HepG2 (cell line): ENCODE measurements around the gene RCC2. TPM values are rescaled to one million over a fixed set of nuclear protein-coding genes. Genes with fewer than 3 reads are reported as not detected.
A peak's percentile ranks its signal among the peaks of the same experiment; 100 is the strongest.

Source experiments
- ATAC-seq: fragments of 200-7000 bp; cut with Tn5 transposase; 3 replicates; pipeline ENCODE4 v1.9.1; 2020; ENCODE audit warnings: mild to moderate bottlenecking, moderate library complexity
- BruUV-seq: library from RNA; stranded (reverse); fragments of 400-500 nt; replicated peaks from 2 replicates; lab custom pipeline; 2021; lab: Mats Ljungman, UMichigan
- CTCF ChIA-PET: fragments of 300-600 bp; formaldehyde crosslinking; extraction: SDS; loops from one replicate; lab custom pipeline; 2021; ENCODE audit warnings: low total read pairs, inconsistent platforms, low intra/inter-chr PET ratio; lab: Yijun Ruan, JAX
- POLR2A ChIA-PET: fragments of 350-600 bp; sonication (Branson Sonifier 250); formaldehyde crosslinking; loops from one replicate; lab custom pipeline; 2020; ENCODE audit warnings: antibody characterized with exemption, inconsistent platforms; lab: Yijun Ruan, JAX
- DNase-seq: peaks from one replicate; pipeline ENCODE4 v3.0.0-alpha.2; 2015; ENCODE audit warnings: low spot score
- FAIRE-seq: peaks from 3 replicates; lab custom pipeline; 2011; peaks lifted over from hg19 to GRCh38; lab: Jason Lieb, UNC
- H2AFZ ChIP-seq: one replicate; pipeline ENCODE4 v1.6.1; 2011; ENCODE audit warnings: low read length, inconsistent platforms
- H3K27ac ChIP-seq: fragments of 300-600 bp; 3 replicates; pipeline ENCODE4 v1.8.0; 2011; ENCODE audit warnings: mixed run types, mild to moderate bottlenecking, mixed read lengths, low read length, inconsistent platforms; ENCODE audit not compliant: insufficient read depth; ENCODE audit errors: extremely low read length
- H3K27me3 ChIP-seq, 2 experiments: fragments of 200-600 bp in 1 of 2; 2 replicates in 1 of 2; 3 replicates in 1 of 2; pipeline versions ENCODE4 v1.6.0 to v1.8.0; 2011; ENCODE audit warnings: low read length in 2 of 2, mild to moderate bottlenecking in 2 of 2, moderate library complexity in 2 of 2, inconsistent platforms in 1 of 2; ENCODE audit not compliant: insufficient read depth in 2 of 2, control insufficient read depth in 1 of 2
- H3K36me3 ChIP-seq, 2 experiments: fragments of 200-600 bp in 1 of 2; replicated peaks in 1 of 2; 2 replicates in 1 of 2; 3 replicates in 1 of 2; pipeline versions ENCODE4 v1.5.1 to v1.8.0; 2011; ENCODE audit warnings: low read length in 2 of 2, inconsistent platforms in 1 of 2; ENCODE audit not compliant: insufficient read depth in 2 of 2, control insufficient read depth in 1 of 2
- H3K4me1 ChIP-seq: 2 replicates; pipeline ENCODE4 v1.5.1; 2012; ENCODE audit warnings: low read length, inconsistent platforms; ENCODE audit not compliant: insufficient read depth
- H3K4me2 ChIP-seq: 2 replicates; pipeline ENCODE4 v1.6.0; 2011; ENCODE audit warnings: low read depth, low read length, inconsistent platforms
- H3K4me3 ChIP-seq, 3 experiments: fragments of 200-600 bp in 1 of 3; sonication (generic), shearing (Covaris generic) in 1 of 3; replicated peaks in 1 of 3; 2 replicates each; pipeline ENCODE4 v1.5.1; 2011 to 2016; ENCODE audit warnings: low read length in 3 of 3, inconsistent platforms in 2 of 3, low read depth in 2 of 3, mild to moderate bottlenecking in 2 of 3, control low read depth in 1 of 3, mixed read lengths in 1 of 3; ENCODE audit not compliant: insufficient read depth in 1 of 3
- H3K79me2 ChIP-seq: one replicate; pipeline ENCODE4 v1.6.1; 2011; ENCODE audit warnings: low read length, inconsistent platforms; ENCODE audit not compliant: insufficient read depth
- H3K9ac ChIP-seq: 2 replicates; pipeline ENCODE4 v1.6.0; 2011; ENCODE audit warnings: mild to moderate bottlenecking, low read depth, low read length, inconsistent platforms; ENCODE audit not compliant: insufficient read depth
- H3K9me3 ChIP-seq: 2 replicates; pipeline ENCODE4 v1.5.1; 2012; ENCODE audit warnings: mild to moderate bottlenecking, low read length
- H4K20me1 ChIP-seq: 2 replicates; pipeline ENCODE4 v1.6.0; 2011; ENCODE audit warnings: inconsistent platforms, mild to moderate bottlenecking, low read length, moderate library complexity; ENCODE audit not compliant: insufficient read depth
- ATRX ChIP-seq: sonication (generic); formaldehyde crosslinking; IDR thresholded peaks from 2 replicates; pipeline ENCODE4 v1.4.0; 2020; ENCODE audit warnings: missing genetic modification reagents, borderline replicate concordance
- HOXD1 ChIP-seq: sonication (generic); formaldehyde crosslinking; IDR thresholded peaks from 2 replicates; pipeline ENCODE4 v1.5.0; 2020; ENCODE audit warnings: missing genetic modification reagents
- MAF1 ChIP-seq: sonication (generic); formaldehyde crosslinking; IDR thresholded peaks from 2 replicates; pipeline ENCODE4 v1.5.0; 2020; ENCODE audit warnings: missing genetic modification reagents, borderline replicate concordance
- MIER3 ChIP-seq: IDR thresholded peaks from 2 replicates; pipeline ENCODE4 v1.6.1; 2016; ENCODE audit warnings: missing compliant biosample characterization, borderline replicate concordance
- REXO4 ChIP-seq: sonication (generic); formaldehyde crosslinking; IDR thresholded peaks from 2 replicates; pipeline ENCODE4 v1.8.0; 2022; ENCODE audit warnings: missing genetic modification reagents, mild to moderate bottlenecking, borderline replicate concordance
- ZNF274 ChIP-seq: sonication (generic); formaldehyde crosslinking; IDR thresholded peaks from 2 replicates; pipeline ENCODE4 v1.5.1; 2020; ENCODE audit warnings: mild to moderate bottlenecking, missing genetic modification reagents
- ZNF607 ChIP-seq: sonication (generic); formaldehyde crosslinking; IDR thresholded peaks from 2 replicates; pipeline ENCODE4 v1.5.1; 2020; ENCODE audit warnings: missing genetic modification reagents, mild to moderate bottlenecking, borderline replicate concordance
- ZNF652 ChIP-seq: IDR thresholded peaks from 2 replicates; pipeline ENCODE4 v1.6.1; 2016; ENCODE audit warnings: low read depth, borderline replicate concordance
- ZNF7 ChIP-seq: IDR thresholded peaks from 2 replicates; pipeline ENCODE4 v1.6.1; 2016; ENCODE audit warnings: missing biosample characterization, missing genetic modification reagents
- ZSCAN20 ChIP-seq: sonication (generic); formaldehyde crosslinking; IDR thresholded peaks from 2 replicates; pipeline ENCODE4 v1.4.0; 2020; ENCODE audit warnings: missing genetic modification reagents, mild to moderate bottlenecking, borderline replicate concordance
- WGBS: methylation state at CpG from one replicate; pipeline ENCODE4 v1.1.6; 2017; ENCODE audit warnings: low lambda C conversion rate; 5-methylcytosine and 5-hydroxymethylcytosine counted together
- in situ Hi-C: cut with HindIII; loops from 2 replicates; pipeline ENCODE4 v1.10.0; 2017; ENCODE audit warnings: low pct_unique_long_range_greater_than_20kb; ENCODE audit not compliant: extremely low pct_ligation_motif_present
- intact Hi-C: fragments of 100-400 bp; cut with micrococcal nuclease; formaldehyde crosslinking; loops from one replicate; pipeline ENCODE4 v1.10.0; 2022; ENCODE audit not compliant: unreplicated experiment
- polyA plus RNA-seq, 8 experiments: library from polyadenylated mRNA; depleted of rRNA in 3 of 8; stranded (reverse) in 7 of 8; unstranded in 1 of 8; fragments of >200 nt; fragmentation: Illumina TruSeq in 4 of 8; extraction: Trizol in 4 of 8; gene quantifications; 2 replicates each; pipeline versions ENCODE4 v1.2.1 to v1.2.3, GENCODE V29; 2011 to 2016; ENCODE audit warnings: low read depth in 4 of 8, missing spikeins in 1 of 8, mixed read lengths in 1 of 8; ENCODE audit not compliant: insufficient read depth in 1 of 8
- total RNA-seq, 5 experiments: library from RNA; depleted of rRNA; stranded (reverse); fragments of >200 nt; fragmentation: Illumina TruSeq; extraction: Trizol; gene quantifications; 2 replicates each; pipeline ENCODE4 v1.2.3, GENCODE V29; 2016; ENCODE audit warnings: low read depth in 1 of 5
- TF ChIP-seq, protein P1 (sequence below): sonication (generic); formaldehyde crosslinking; IDR thresholded peaks from 2 replicates; pipeline ENCODE4 v1.5.0; 2020; ENCODE audit warnings: missing genetic modification reagents
- TF ChIP-seq, protein P2 (sequence below): IDR thresholded peaks from 2 replicates; pipeline ENCODE4 v1.6.1; 2016; ENCODE audit warnings: mild to moderate bottlenecking

The RCC2 gene
- total and polyA plus RNA-seq, 2 of the 13 experiments (the other 11 are each of a cell fraction or from before 2014, with no cell fraction given), result 20.5 to 55.8 TPM

DNA sequence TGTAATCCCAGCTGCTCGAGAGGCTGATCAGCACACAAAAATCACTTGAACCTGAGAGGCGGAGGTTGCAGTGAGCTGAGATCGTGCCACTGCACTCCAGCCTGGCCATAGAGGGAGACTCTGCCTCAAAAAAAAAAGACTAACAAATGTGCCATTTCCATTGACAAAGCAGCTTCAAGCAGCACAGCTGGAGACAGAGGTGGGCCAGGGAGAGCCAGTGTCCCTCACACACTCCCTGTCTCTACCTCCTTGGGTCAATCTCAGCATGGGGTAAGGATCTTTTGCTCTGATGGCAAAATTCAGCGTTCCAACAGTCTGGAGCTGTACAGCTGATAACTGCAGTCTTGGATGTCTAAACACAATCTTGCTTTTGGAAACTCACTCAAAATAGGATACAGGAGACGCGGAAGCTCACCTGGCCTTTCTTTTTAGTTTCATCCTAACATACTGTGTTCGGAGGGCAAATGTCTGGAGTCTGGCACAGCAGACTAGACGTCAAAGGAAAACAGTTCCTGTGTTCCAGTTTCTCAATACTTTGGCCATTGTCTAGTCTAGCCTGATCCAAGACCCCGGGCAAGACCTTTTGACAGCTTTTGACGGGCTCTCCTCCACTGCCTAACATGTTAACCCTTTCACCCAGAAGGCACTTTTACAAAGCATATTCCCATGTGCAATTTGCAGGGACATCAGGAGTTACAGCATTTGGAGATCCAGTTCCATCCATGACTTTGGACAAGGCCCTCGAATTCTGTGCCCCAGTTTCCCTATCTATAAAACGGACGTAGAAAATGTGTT lies 2.9 kb downstream of the RCC2 start:
- peaks cover 6 to 39% of the 10 kb centered on the region in 2 experiments; a peak in 4 of 5 replicates for H3K36me3 ChIP-seq
- 77% methylated on average over 13 of the region's 13 CpGs for WGBS
- ATAC-seq, result no peak
- in situ Hi-C loops, result no loop called here
- peaks cover 33% of the 10 kb centered on the region for H4K20me1 ChIP-seq
- peaks cover 42% of the 10 kb centered on the region for H3K79me2 ChIP-seq
- ChIA-PET POLR2A (no interaction called here), CTCF (no interaction called here)
- peak overlapping the region; percentile 61 for H3K4me2 ChIP-seq
- H3K9ac ChIP-seq, result no peak overlapping the region
- no peak for FAIRE-seq
- DNase-seq, result no peak
- no peak overlapping the region for H3K4me3 ChIP-seq
- H2AFZ ChIP-seq, result no peak overlapping the region
- BruUV-seq, result TSS peak; percentile 49
- no peak overlapping the region for H3K27ac ChIP-seq
- H3K4me1 ChIP-seq, result peaks cover 41% of the 10 kb centered on the region
- no peaks in the 10 kb centered on the region for H3K9me3 ChIP-seq
- TF ChIP-seq ZNF607, result no peak
- peak; percentile 62 for TF ChIP-seq ZNF652 (CRISPR knock-in tag)
- H3K27me3 ChIP-seq, result peaks cover 0 to 18% of the 10 kb centered on the region in 2 experiments; a peak in 3 of 5 replicates
- intact Hi-C loops, result no loop called here

GRCh38 chr1:17434601-17435000 lies 4.9 kb downstream of the RCC2 start:
- Histone ChIP-seq H2AFZ (no peak overlapping the region), H3K9me3 (no peaks in the 10 kb centered on the region), H3K27ac (no peak overlapping the region), H3K79me2 (peaks cover 48% of the 10 kb centered on the region), H3K4me1 (peaks cover 28% of the 10 kb centered on the region), H3K9ac (no peak overlapping the region), H3K27me3 (no peaks in the 10 kb centered on the region), H4K20me1 (peaks cover 40% of the 10 kb centered on the region), H3K36me3 (peaks cover 6 to 45% of the 10 kb centered on the region in 2 experiments; a peak in 4 of 5 replicates), H3K4me3 (no peak overlapping the region), H3K4me2 (no peak overlapping the region)
- POLR2A ChIA-PET, result no interaction called here
- intact Hi-C loops, result no loop called here
- WGBS, result 91% methylated on average over 9 of the region's 9 CpGs
- in situ Hi-C loops, result no loop called here
- no TSS peak for BruUV-seq
- FAIRE-seq (no peak), ATAC-seq (no peak), DNase-seq (no peak)
- CTCF ChIA-PET, result no interaction called here
- TF ChIP-seq REXO4 (CRISPR knock-in tag) (no peak), ZNF274 (CRISPR knock-in tag) (no peak), ATRX (CRISPR knock-in tag) (no peak), HOXD1 (no peak), ZNF7 (no peak), MIER3 (CRISPR knock-in tag) (no peak), MAF1 (CRISPR knock-in tag) (no peak), ZSCAN20 (CRISPR knock-in tag) (no peak)
- TF ChIP-seq, protein P1, sequence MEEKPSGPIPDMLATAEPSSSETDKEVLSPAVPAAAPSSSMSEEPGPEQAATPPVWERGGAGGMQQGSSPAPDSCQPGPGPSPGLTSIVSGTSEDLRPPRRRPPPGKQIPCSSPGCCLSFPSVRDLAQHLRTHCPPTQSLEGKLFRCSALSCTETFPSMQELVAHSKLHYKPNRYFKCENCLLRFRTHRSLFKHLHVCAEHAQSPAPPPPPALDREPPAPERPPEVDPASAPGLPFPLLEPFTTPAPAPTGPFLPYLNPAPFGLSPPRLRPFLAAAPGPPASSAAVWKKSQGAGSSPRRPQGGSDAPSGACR (CRISPR knock-in tag), result no peak
- TF ChIP-seq, protein P2, sequence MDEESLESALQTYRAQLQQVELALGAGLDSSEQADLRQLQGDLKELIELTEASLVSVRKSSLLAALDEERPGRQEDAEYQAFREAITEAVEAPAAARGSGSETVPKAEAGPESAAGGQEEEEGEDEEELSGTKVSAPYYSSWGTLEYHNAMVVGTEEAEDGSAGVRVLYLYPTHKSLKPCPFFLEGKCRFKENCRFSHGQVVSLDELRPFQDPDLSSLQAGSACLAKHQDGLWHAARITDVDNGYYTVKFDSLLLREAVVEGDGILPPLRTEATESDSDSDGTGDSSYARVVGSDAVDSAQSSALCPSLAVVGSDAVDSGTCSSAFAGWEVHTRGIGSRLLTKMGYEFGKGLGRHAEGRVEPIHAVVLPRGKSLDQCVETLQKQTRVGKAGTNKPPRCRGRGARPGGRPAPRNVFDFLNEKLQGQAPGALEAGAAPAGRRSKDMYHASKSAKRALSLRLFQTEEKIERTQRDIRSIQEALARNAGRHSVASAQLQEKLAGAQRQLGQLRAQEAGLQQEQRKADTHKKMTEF, result no peak
